ENCODE data around the gene FAM9C. TPM values are rescaled to one million over a fixed set of nuclear protein-coding genes. Genes with fewer than 3 reads are reported as not detected.
"Not testable (repeated sequence)": the region's sequence is repeated elsewhere in the genome, so short reads cannot be mapped to it uniquely, and the experiment has no call there.

Gene FAM9C
- total and polyA plus RNA-seq, 2 donors (not counting 1 experiment from before 2014, with no cell fraction given): not detected

DNA sequence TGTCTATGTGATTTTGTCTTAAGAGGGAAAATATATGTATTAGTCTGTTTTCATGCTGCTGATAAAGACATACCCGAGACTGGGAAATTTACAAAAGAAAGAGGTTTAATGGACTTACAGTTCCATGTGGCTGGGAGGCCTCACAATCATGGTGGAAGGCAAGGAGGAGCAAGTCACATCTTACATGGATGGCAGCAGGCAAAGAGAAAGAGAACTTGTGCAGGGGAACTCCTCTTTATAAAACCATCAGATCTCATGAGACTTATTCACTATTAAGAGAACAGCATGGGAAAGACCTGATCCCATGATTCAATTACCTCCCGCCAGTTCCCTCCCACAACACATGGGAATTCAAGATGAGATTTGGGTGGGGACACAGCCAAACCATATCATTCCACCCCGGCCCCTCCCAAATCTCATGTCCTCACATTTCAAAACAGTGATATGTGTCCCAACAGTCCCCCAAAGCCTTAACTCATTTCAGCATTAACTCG is 16.8 kb upstream of the FAM9C start:
- CTCF ChIA-PET; H3K79me2 ChIP-seq (ENCODE audit: control insufficient read depth, insufficient read depth, low read length); H2AFZ ChIP-seq (ENCODE audit: insufficient read depth, low read depth, low read length, poor library complexity, severe bottlenecking); intact Hi-C loops (cut with micrococcal nuclease); H3K36me3 ChIP-seq (replicated peaks in 1 of 2; ENCODE audit: control extremely low read depth in 1 of 2, control insufficient read depth in 1 of 2, extremely low read depth in 1 of 2, insufficient read depth in 2 of 2, low read length in 1 of 2); DNase-seq; POLR2A ChIA-PET; H3K4me2 ChIP-seq (replicated peaks; ENCODE audit: low read depth, low read length, poor library complexity, severe bottlenecking); H3K9ac ChIP-seq (ENCODE audit: low read length); H3K9me3 Mint-ChIP-seq (ENCODE audit: insufficient read depth); H3K4me1 ChIP-seq (ENCODE audit: control insufficient read depth in 2 of 2, insufficient read depth in 2 of 2, low read length in 2 of 2); H3K4me3 Mint-ChIP-seq; H3K27me3 ChIP-seq (replicated peaks in 1 of 4; ENCODE audit: control extremely low read depth in 1 of 4, control insufficient read depth in 3 of 4, insufficient read depth in 4 of 4, low read length in 3 of 4); H4K20me1 ChIP-seq (ENCODE audit: control insufficient read depth, insufficient read depth, low read length, poor library complexity, severe bottlenecking); H3K27ac Mint-ChIP-seq; H3K9me3 ChIP-seq (ENCODE audit: control extremely low read depth in 1 of 3, control insufficient read depth in 2 of 3, insufficient read depth in 1 of 3, low read length in 2 of 3); H3K4me3 ChIP-seq (ENCODE audit: control extremely low read depth in 1 of 5, extremely low read depth in 1 of 5, insufficient read depth in 1 of 5, low read depth in 2 of 5, low read length in 4 of 5); H3K27ac ChIP-seq (ENCODE audit: low read length in 2 of 2); H3K27me3 Mint-ChIP-seq; ATAC-seq (ENCODE audit: low read depth): not testable (repeated sequence)
- 100% methylated on average over 2 of the region's 4 CpGs for WGBS (ENCODE audit: insufficient coverage)
- peaks cover 30% of the 10 kb centered on the region for H3K4me1 Mint-ChIP-seq

DNA sequence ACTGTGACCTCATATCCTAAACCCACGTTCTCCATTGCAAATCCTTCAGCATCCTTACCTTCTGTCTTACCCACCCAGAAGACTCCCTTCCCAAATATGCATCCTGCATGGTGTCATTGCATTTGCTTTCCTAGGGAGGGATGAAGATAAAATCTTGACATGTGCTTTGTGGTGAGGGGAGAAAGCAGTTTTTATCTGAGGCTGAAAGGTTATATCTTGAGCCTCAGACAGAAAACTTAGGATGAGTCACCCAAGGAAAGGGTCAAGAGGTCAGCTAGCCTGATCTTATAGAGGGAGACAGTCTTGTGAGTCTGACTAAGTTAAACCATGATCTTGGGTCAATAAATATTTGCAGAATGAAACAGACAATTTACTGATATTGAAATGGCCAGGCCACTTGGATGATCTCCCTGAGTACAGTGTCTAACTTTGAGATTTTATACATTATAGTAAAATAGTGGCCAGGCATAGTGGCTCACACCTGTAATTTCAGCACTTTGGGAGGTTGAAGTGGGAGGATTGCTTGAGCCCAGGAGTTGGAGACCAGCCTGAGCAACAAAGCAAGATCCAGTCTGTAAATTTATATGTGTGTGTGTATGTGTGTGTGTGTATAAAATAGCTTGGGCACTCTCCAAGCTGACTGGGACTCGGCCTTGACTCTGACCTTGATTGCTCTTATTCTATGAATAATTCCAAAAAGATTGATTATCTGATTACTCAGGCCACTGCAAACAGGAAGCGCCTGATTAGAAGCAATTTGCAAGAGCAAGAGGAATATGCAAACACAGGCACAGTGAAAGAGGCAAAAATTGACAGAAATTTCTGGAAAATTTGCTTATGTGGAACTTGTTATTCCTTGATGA is 15.4 kb upstream of the FAM9C start:
- POLR2A ChIA-PET: no interaction called here
- no CpG with 5 or more reads among the region's 3 CpGs for WGBS (ENCODE audit: insufficient coverage)
- DNase-seq (no peak), ATAC-seq (ENCODE audit: low read depth) (no peak)
- no peaks in the 10 kb centered on the region for H3K36me3 ChIP-seq (replicated peaks in 1 of 2; ENCODE audit: control extremely low read depth in 1 of 2, control insufficient read depth in 1 of 2, extremely low read depth in 1 of 2, insufficient read depth in 2 of 2, low read length in 1 of 2)
- peaks cover 0 to 8% (median 0%) of the 10 kb centered on the region in 3 donors for H3K9me3 ChIP-seq (ENCODE audit: control extremely low read depth in 1 of 3, control insufficient read depth in 2 of 3, insufficient read depth in 1 of 3, low read length in 2 of 3)
- no peaks in the 10 kb centered on the region for H3K27me3 ChIP-seq (replicated peaks in 1 of 4; ENCODE audit: control extremely low read depth in 1 of 4, control insufficient read depth in 3 of 4, insufficient read depth in 4 of 4, low read length in 3 of 4)
- no peak overlapping the region for H3K4me3 ChIP-seq (ENCODE audit: control extremely low read depth in 1 of 5, extremely low read depth in 1 of 5, insufficient read depth in 1 of 5, low read depth in 2 of 5, low read length in 4 of 5)
- H4K20me1 ChIP-seq (ENCODE audit: control insufficient read depth, insufficient read depth, low read length, poor library complexity, severe bottlenecking): no peaks in the 10 kb centered on the region
- TF ChIP-seq EZH2 (IDR thresholded peaks at IDR 0.05; ENCODE audit: borderline replicate concordance, insufficient read depth, low read depth, low read length, poor library complexity, severe bottlenecking): no peak
- TF ChIP-seq, protein P1, sequence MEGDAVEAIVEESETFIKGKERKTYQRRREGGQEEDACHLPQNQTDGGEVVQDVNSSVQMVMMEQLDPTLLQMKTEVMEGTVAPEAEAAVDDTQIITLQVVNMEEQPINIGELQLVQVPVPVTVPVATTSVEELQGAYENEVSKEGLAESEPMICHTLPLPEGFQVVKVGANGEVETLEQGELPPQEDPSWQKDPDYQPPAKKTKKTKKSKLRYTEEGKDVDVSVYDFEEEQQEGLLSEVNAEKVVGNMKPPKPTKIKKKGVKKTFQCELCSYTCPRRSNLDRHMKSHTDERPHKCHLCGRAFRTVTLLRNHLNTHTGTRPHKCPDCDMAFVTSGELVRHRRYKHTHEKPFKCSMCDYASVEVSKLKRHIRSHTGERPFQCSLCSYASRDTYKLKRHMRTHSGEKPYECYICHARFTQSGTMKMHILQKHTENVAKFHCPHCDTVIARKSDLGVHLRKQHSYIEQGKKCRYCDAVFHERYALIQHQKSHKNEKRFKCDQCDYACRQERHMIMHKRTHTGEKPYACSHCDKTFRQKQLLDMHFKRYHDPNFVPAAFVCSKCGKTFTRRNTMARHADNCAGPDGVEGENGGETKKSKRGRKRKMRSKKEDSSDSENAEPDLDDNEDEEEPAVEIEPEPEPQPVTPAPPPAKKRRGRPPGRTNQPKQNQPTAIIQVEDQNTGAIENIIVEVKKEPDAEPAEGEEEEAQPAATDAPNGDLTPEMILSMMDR (IDR thresholded peaks at IDR 0.05): no peak
- CTCF ChIA-PET: interaction anchor here (0.7 kb wide), 1 partner anchor 82 kb away, joined by 3 read pairs; no protein-coding TSS in a partner anchor
- H3K4me1 ChIP-seq (ENCODE audit: control insufficient read depth in 2 of 2, insufficient read depth in 2 of 2, low read length in 2 of 2): peaks cover 8 to 9% of the 10 kb centered on the region in 2 donors
- Mint-ChIP-seq H3K9me3 (ENCODE audit: insufficient read depth) (peaks cover 2% of the 10 kb centered on the region), H3K27ac (no peak overlapping the region), H3K27me3 (no peaks in the 10 kb centered on the region), H3K4me1 (peaks cover 42% of the 10 kb centered on the region), H3K4me3 (no peak overlapping the region)
- no peaks in the 10 kb centered on the region for H3K79me2 ChIP-seq (ENCODE audit: control insufficient read depth, insufficient read depth, low read length)
- intact Hi-C loops (cut with micrococcal nuclease): no loop called here
- H3K4me2 ChIP-seq (replicated peaks; ENCODE audit: low read depth, low read length, poor library complexity, severe bottlenecking): no peak overlapping the region
- H3K9ac ChIP-seq (ENCODE audit: low read length): no peak overlapping the region
- no peak overlapping the region for H3K27ac ChIP-seq (ENCODE audit: low read length in 2 of 2)
- no peak overlapping the region for H2AFZ ChIP-seq (ENCODE audit: insufficient read depth, low read depth, low read length, poor library complexity, severe bottlenecking)

Measured in B cell (primary cell).